ENCODE measurements around the gene HDAC4. TPM values are rescaled to one million over a fixed set of nuclear protein-coding genes. Genes with fewer than 3 reads are reported as not detected.

Gene HDAC4
- total RNA-seq, 1 experiment from 2014 or later, result 5.6 TPM

GRCh38 chr2:239233576-239233975, 167.2 kb downstream of the HDAC4 start:
- in situ Hi-C loops (cut with HindIII; ENCODE audit: low pct_unique_long_range_greater_than_20kb, low sequenced_read_pairs), result no loop called here
- DNase-seq (ENCODE audit: low read depth), result no peak

GRCh38 chr2:239232195-239232578, 168.6 kb downstream of the HDAC4 start:
- in situ Hi-C loops (cut with HindIII; ENCODE audit: low pct_unique_long_range_greater_than_20kb, low sequenced_read_pairs), result no loop called here
- no peak for DNase-seq (ENCODE audit: low read depth)

- DNase-seq (ENCODE audit: low read depth), result no peak
- in situ Hi-C loops (cut with HindIII; ENCODE audit: low pct_unique_long_range_greater_than_20kb, low sequenced_read_pairs), result no loop called here
Observed at GRCh38 chr2:239231231-239232194, 169.3 kb downstream of the HDAC4 start.

GRCh38 chr2:239230318-239231052, 170.3 kb downstream of the HDAC4 start:
- DNase-seq (ENCODE audit: low read depth), result no peak
- in situ Hi-C loops (cut with HindIII; ENCODE audit: low pct_unique_long_range_greater_than_20kb, low sequenced_read_pairs), result no loop called here

- in situ Hi-C loops (cut with HindIII; ENCODE audit: low pct_unique_long_range_greater_than_20kb, low sequenced_read_pairs), result no loop called here
- DNase-seq (ENCODE audit: low read depth), result no peak
Observed at GRCh38 chr2:239229545-239230279, 171.1 kb downstream of the HDAC4 start.

GRCh38 chr2:239227661-239228371, 173.0 kb downstream of the HDAC4 start:
- no peak for DNase-seq (ENCODE audit: low read depth)

GRCh38 chr2:239226677-239227581, 173.9 kb downstream of the HDAC4 start:
- in situ Hi-C loops (cut with HindIII; ENCODE audit: low pct_unique_long_range_greater_than_20kb, low sequenced_read_pairs), result no loop called here
- DNase-seq (ENCODE audit: low read depth), result no peak

More at GRCh38 chr2:239227661-239228371, 173.0 kb downstream of the HDAC4 start:
- in situ Hi-C loops (cut with HindIII; ENCODE audit: low pct_unique_long_range_greater_than_20kb, low sequenced_read_pairs), result no loop called here

- DNase-seq (ENCODE audit: low read depth), result no peak
- in situ Hi-C loops (cut with HindIII; ENCODE audit: low pct_unique_long_range_greater_than_20kb, low sequenced_read_pairs), result no loop called here
Observed at GRCh38 chr2:239225871-239226561, 174.8 kb downstream of the HDAC4 start.

GRCh38 chr2:239225371-239225851, 175.4 kb downstream of the HDAC4 start:
- no peak for DNase-seq (ENCODE audit: low read depth)
- in situ Hi-C loops (cut with HindIII; ENCODE audit: low pct_unique_long_range_greater_than_20kb, low sequenced_read_pairs), result no loop called here

GRCh38 chr2:239224955-239225354, 175.9 kb downstream of the HDAC4 start:
- DNase-seq (ENCODE audit: low read depth), result no peak
- in situ Hi-C loops (cut with HindIII; ENCODE audit: low pct_unique_long_range_greater_than_20kb, low sequenced_read_pairs), result no loop called here

- in situ Hi-C loops (cut with HindIII; ENCODE audit: low pct_unique_long_range_greater_than_20kb, low sequenced_read_pairs), result no loop called here
- DNase-seq (ENCODE audit: low read depth), result no peak
Observed at GRCh38 chr2:239224199-239224570, 176.6 kb downstream of the HDAC4 start.

GRCh38 chr2:239223310-239224198, 177.3 kb downstream of the HDAC4 start:
- DNase-seq (ENCODE audit: low read depth), result no peak
- in situ Hi-C loops (cut with HindIII; ENCODE audit: low pct_unique_long_range_greater_than_20kb, low sequenced_read_pairs), result no loop called here

GRCh38 chr2:239222706-239223309, 178.0 kb downstream of the HDAC4 start:
- in situ Hi-C loops (cut with HindIII; ENCODE audit: low pct_unique_long_range_greater_than_20kb, low sequenced_read_pairs), result no loop called here
- DNase-seq (ENCODE audit: low read depth), result no peak

- no peak for DNase-seq (ENCODE audit: low read depth)
- in situ Hi-C loops (cut with HindIII; ENCODE audit: low pct_unique_long_range_greater_than_20kb, low sequenced_read_pairs), result no loop called here
Observed at GRCh38 chr2:239222312-239222660, 178.5 kb downstream of the HDAC4 start.

- no peak for DNase-seq (ENCODE audit: low read depth)
- in situ Hi-C loops (cut with HindIII; ENCODE audit: low pct_unique_long_range_greater_than_20kb, low sequenced_read_pairs), result no loop called here
Observed at GRCh38 chr2:239220981-239221396, 179.8 kb downstream of the HDAC4 start.

Measured in Caki2 (cell line).